ENCODE results near the gene CISH. TPM values are rescaled to one million over a fixed set of nuclear protein-coding genes. Genes with fewer than 3 reads are reported as not detected.
A peak's percentile ranks its signal among the peaks of the same experiment; 100 is the strongest.

Gene CISH
- total RNA-seq, 1 donor from 2014 or later = 0.32 TPM

GRCh38 chr3:50609071-50609762, 2.4 kb downstream of the CISH start:
- no peak for DNase-seq (ENCODE audit: low spot score)
- Histone ChIP-seq H3K4me1 (peaks cover 14% of the 10 kb centered on the region), H3K79me2 (ENCODE audit: low read depth) (no peaks in the 10 kb centered on the region), H3K9me3 (ENCODE audit: low read depth) (no peaks in the 10 kb centered on the region), H3K9ac (no peak overlapping the region), H4K20me1 (ENCODE audit: low read depth) (no peaks in the 10 kb centered on the region), H2AFZ (replicated peaks) (no peak overlapping the region), H3K36me3 (no peaks in the 10 kb centered on the region), H3K27me3 (peaks cover 41% of the 10 kb centered on the region), H3K4me2 (no peak overlapping the region), H3K4me3 (no peak overlapping the region), H3K27ac (no peak overlapping the region), H3F3A (ENCODE audit: low read depth) (peaks cover 19% of the 10 kb centered on the region)
- TF ChIP-seq EZH2 (IDR thresholded peaks at IDR 0.05) (no peak), CTCF (IDR thresholded peaks at IDR 0.05) (no peak), EZH2phosphoT487 (IDR thresholded peaks at IDR 0.05) (no peak)
- H3K4me3 Mint-ChIP-seq = peak overlapping the region; percentile 33
- no peaks in the 10 kb centered on the region for H3K36me3 Mint-ChIP-seq
- H3K9me3 Mint-ChIP-seq = no peaks in the 10 kb centered on the region
- peaks cover 26% of the 10 kb centered on the region for H3K4me1 Mint-ChIP-seq
- H3K27me3 Mint-ChIP-seq (ENCODE audit: insufficient read depth, low read depth) = peaks cover 16% of the 10 kb centered on the region
- no peak overlapping the region for H3K27ac Mint-ChIP-seq

- Histone ChIP-seq H2AFZ (replicated peaks) (no peak overlapping the region), H3K27me3 (peaks cover 33% of the 10 kb centered on the region), H3K36me3 (no peaks in the 10 kb centered on the region), H4K20me1 (ENCODE audit: low read depth) (no peaks in the 10 kb centered on the region), H3F3A (ENCODE audit: low read depth) (peaks cover 12% of the 10 kb centered on the region), H3K4me2 (no peak overlapping the region), H3K27ac (no peak overlapping the region), H3K9ac (no peak overlapping the region), H3K4me3 (no peak overlapping the region), H3K9me3 (ENCODE audit: low read depth) (no peaks in the 10 kb centered on the region), H3K79me2 (ENCODE audit: low read depth) (no peaks in the 10 kb centered on the region), H3K4me1 (peaks cover 14% of the 10 kb centered on the region)
- no peak for DNase-seq (ENCODE audit: low spot score)
- no peak overlapping the region for H3K4me3 Mint-ChIP-seq
- no peaks in the 10 kb centered on the region for H3K36me3 Mint-ChIP-seq
- H3K27me3 Mint-ChIP-seq (ENCODE audit: insufficient read depth, low read depth) = peaks cover 9% of the 10 kb centered on the region
- H3K9me3 Mint-ChIP-seq = no peaks in the 10 kb centered on the region
- H3K27ac Mint-ChIP-seq = no peak overlapping the region
- TF ChIP-seq EZH2 (IDR thresholded peaks at IDR 0.05) (no peak), CTCF (IDR thresholded peaks at IDR 0.05) (no peak), EZH2phosphoT487 (IDR thresholded peaks at IDR 0.05) (no peak)
- H3K4me1 Mint-ChIP-seq = peaks cover 18% of the 10 kb centered on the region
Measured at GRCh38 chr3:50608278-50608677, 3.3 kb downstream of the CISH start.

GRCh38 chr3:50607271-50608091, 4.1 kb downstream of the CISH start:
- Histone ChIP-seq H3K79me2 (ENCODE audit: low read depth) (no peaks in the 10 kb centered on the region), H2AFZ (replicated peaks) (no peak overlapping the region), H3K9ac (no peak overlapping the region), H3K4me2 (no peak overlapping the region), H3K27ac (no peak overlapping the region), H3K4me3 (no peak overlapping the region), H3K36me3 (no peaks in the 10 kb centered on the region), H3K27me3 (peaks cover 25% of the 10 kb centered on the region), H3K9me3 (ENCODE audit: low read depth) (no peaks in the 10 kb centered on the region), H3F3A (ENCODE audit: low read depth) (peaks cover 11% of the 10 kb centered on the region), H3K4me1 (peaks cover 9% of the 10 kb centered on the region), H4K20me1 (ENCODE audit: low read depth) (no peaks in the 10 kb centered on the region)
- H3K27ac Mint-ChIP-seq = no peak overlapping the region
- H3K27me3 Mint-ChIP-seq (ENCODE audit: insufficient read depth, low read depth) = peaks cover 8% of the 10 kb centered on the region
- no peaks in the 10 kb centered on the region for H3K9me3 Mint-ChIP-seq
- TF ChIP-seq CTCF (IDR thresholded peaks at IDR 0.05) (no peak), EZH2 (IDR thresholded peaks at IDR 0.05) (no peak), EZH2phosphoT487 (IDR thresholded peaks at IDR 0.05) (no peak)
- no peak overlapping the region for H3K4me3 Mint-ChIP-seq
- no peaks in the 10 kb centered on the region for H3K36me3 Mint-ChIP-seq
- peaks cover 15% of the 10 kb centered on the region for H3K4me1 Mint-ChIP-seq
- no peak for DNase-seq (ENCODE audit: low spot score)
